DLD1 (cell line): Measurements from ENCODE around the gene MRFAP1.
"Not testable (repeated sequence)": the region's sequence is repeated elsewhere in the genome, so short reads cannot be mapped to it uniquely, and the experiment has no call there.

Experiments
- in situ Hi-C: cut with HindIII; loops from 2 replicates; pipeline ENCODE4 v1.10.0; 2017; ENCODE audit warnings: low sequenced_read_pairs

MRFAP1 gene

GRCh38 chr4:6632125-6632524, 8.4 kb upstream of the MRFAP1 start:
- in situ Hi-C loops = no loop called here

- in situ Hi-C loops = no loop called here
Measured at GRCh38 chr4:6633091-6633906, 7.2 kb upstream of the MRFAP1 start.

- in situ Hi-C loops = no loop called here
Measured at GRCh38 chr4:6634746-6635145, 5.7 kb upstream of the MRFAP1 start.

GRCh38 chr4:6639137-6639680, 1.3 kb upstream of the MRFAP1 start:
- in situ Hi-C loops = no loop called here

GRCh38 chr4:6641164-6641970, 882 bp downstream of the MRFAP1 start:
- in situ Hi-C loops = no loop called here

GRCh38 chr4:6641971-6642320, 1.5 kb downstream of the MRFAP1 start:
- in situ Hi-C loops = no loop called here

- in situ Hi-C loops = no loop called here
Measured at GRCh38 chr4:6643141-6643847, 2.8 kb downstream of the MRFAP1 start.

GRCh38 chr4:6644792-6645530, 4.5 kb downstream of the MRFAP1 start:
- in situ Hi-C loops = no loop called here

GRCh38 chr4:6647169-6647568, 6.7 kb downstream of the MRFAP1 start:
- in situ Hi-C loops = no loop called here

GRCh38 chr4:6647582-6648230, 7.2 kb downstream of the MRFAP1 start:
- in situ Hi-C loops = no loop called here

- in situ Hi-C loops = no loop called here
Measured at GRCh38 chr4:6649216-6649615, 8.7 kb downstream of the MRFAP1 start.

GRCh38 chr4:6654211-6654610, 13.7 kb downstream of the MRFAP1 start:
- in situ Hi-C loops = not testable (repeated sequence)

- in situ Hi-C loops = not testable (repeated sequence)
Measured at GRCh38 chr4:6655291-6655690, 14.8 kb downstream of the MRFAP1 start.

- in situ Hi-C loops = no loop called here
Measured at GRCh38 chr4:6655924-6656323, 15.4 kb downstream of the MRFAP1 start.

GRCh38 chr4:6657242-6658208, 17.0 kb downstream of the MRFAP1 start:
- in situ Hi-C loops = no loop called here

- in situ Hi-C loops = no loop called here
Measured at GRCh38 chr4:6658209-6658595, 17.7 kb downstream of the MRFAP1 start.

- in situ Hi-C loops = no loop called here
Measured at GRCh38 chr4:6658597-6659075, 18.2 kb downstream of the MRFAP1 start.

GRCh38 chr4:6659897-6660296, 19.4 kb downstream of the MRFAP1 start:
- in situ Hi-C loops = loop anchor here (10.0 kb wide), 1 partner anchor 55 kb away; no protein-coding TSS in a partner anchor

GRCh38 chr4:6660430-6660829, 19.9 kb downstream of the MRFAP1 start:
- in situ Hi-C loops = loop anchor here (10.0 kb wide), 1 partner anchor 56 kb away; no protein-coding TSS in a partner anchor
